HS-5 (cell line): ENCODE data around the gene HNRNPK.
"Not testable (repeated sequence)": the region's sequence is repeated elsewhere in the genome, so short reads cannot be mapped to it uniquely, and the experiment has no call there.

ENCODE experiments used
- DNase-seq: peaks from one replicate; pipeline ENCODE4 v3.0.0-alpha.2; 2012; ENCODE audit warnings: low read depth

The HNRNPK gene

GRCh38 chr9:83976372-83976771 lies 3.6 kb downstream of the HNRNPK start:
- DNase-seq, result no peak

GRCh38 chr9:83975300-83975699 lies 4.7 kb downstream of the HNRNPK start:
- DNase-seq, result no peak

GRCh38 chr9:83972286-83972685 lies 7.7 kb downstream of the HNRNPK start:
- no peak for DNase-seq

DNA sequence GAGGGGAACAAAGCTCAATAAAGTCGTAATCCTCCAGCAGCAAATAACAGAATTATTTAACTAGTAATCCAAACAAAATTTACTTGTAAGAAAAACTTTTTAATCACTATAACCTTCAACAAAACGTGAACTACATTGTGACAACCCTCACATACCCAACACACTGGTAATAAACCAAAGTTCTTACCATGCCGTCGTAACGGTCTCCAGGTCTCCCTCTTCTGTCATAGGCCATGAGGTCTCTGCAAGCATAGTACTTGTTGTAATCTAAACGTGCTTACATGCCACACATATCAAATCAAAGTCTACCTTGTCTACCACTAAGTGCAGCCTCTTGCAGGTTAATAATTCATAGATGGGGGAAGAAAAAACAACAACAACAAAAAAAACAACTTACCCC lies 8.5 kb downstream of the HNRNPK start:
- DNase-seq, result no peak

DNA sequence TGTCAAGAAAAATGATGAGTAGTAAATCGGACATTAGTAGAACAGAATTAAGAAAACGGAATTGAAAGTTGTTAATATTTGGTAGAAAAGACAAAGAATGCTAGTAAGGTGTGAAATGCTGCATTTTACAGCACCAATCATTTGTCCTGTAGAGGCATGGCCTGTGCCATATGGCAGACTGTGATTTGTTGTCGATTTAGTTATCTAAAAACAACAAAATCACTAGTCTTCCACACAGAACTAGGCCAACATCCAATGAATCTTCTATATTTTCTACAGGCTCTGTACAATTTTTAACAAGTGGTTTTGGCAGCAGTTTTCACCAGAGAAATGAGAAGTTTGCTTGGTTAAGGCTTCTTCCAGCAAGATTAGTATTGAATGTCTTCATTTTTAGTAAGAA lies 10.4 kb downstream of the HNRNPK start:
- DNase-seq, result no peak

- no peak for DNase-seq
Observed at GRCh38 chr9:83967073-83967472, 12.9 kb downstream of the HNRNPK start.

DNA sequence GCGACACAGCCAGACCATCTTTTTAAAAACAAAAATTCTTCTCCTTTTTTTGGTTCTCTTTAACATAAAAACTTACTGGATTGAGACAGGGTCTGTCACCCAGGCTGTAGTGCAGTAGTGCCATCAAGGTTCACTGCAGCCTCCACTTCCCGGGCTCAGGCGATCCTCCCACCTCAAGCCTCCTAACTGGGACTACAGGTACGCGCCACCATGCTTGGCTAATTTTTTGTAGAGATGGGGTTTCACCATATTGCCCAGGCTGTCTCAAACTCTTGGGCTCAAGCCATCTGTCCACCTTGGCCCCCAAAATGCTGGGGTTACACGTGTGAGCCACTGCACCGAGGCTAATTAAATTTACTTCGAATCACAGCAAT lies 13.8 kb downstream of the HNRNPK start:
- DNase-seq, result no peak

GRCh38 chr9:83965350-83966208 lies 14.4 kb downstream of the HNRNPK start:
- no peak for DNase-seq

GRCh38 chr9:83964973-83965349 lies 15.1 kb downstream of the HNRNPK start:
- DNase-seq, result no peak

GRCh38 chr9:83962165-83962564 lies 17.9 kb downstream of the HNRNPK start:
- DNase-seq, result no peak

DNA sequence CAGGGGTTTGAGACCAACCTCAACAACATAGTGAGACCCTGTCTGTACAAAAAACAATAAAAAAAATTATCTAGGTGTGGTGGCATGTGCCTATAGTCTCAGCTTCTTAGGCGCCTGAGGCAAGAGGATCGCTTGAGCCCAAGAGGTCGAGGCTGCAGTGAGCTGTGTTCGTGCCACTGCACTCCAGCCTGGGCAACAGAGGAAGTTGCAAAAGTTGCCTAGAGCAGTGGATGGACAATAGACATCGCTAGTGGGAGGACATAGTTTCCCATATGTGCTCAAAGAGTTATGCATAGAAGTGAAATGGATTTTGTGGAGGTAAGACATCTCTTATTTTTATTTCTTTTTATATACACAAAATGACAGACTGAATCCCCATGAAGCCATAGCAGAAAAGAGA lies 19.0 kb downstream of the HNRNPK start:
- no peak for DNase-seq

GRCh38 chr9:83959061-83959460 lies 21.0 kb downstream of the HNRNPK start:
- DNase-seq, result no peak

DNA sequence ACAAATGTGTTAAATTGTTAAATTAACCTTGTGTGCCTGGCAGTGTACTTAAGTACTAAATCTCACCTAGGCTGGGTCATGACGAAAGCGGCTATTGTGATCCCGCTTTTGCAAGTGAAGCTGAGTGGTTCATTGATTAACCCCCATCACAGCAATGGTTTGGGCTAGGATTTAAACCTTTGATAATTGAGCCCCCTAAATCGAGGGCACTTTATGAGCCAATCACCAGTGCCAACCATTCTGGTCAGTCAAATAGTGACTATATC lies 22.8 kb downstream of the HNRNPK start:
- DNase-seq, result no peak

- DNase-seq, result no peak
Observed at GRCh38 chr9:83956436-83957247, 23.4 kb downstream of the HNRNPK start.

DNA sequence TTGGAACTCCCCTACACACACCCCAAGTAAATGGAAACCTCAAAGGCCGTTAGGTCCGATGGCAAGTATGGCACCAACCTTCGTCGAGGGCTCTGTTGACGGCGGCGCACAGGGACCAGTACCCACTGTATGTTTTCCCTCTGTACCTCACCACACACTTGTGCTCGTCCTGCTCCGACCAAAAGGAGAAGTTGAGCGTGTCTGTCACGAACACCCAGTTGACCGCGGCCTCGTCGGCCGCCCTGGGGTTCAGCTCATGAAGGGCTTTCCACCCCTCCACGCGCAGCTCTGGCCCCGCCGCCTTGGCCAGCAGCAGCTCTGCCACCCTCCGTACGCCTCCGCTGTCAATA lies 24.0 kb downstream of the HNRNPK start:
- DNase-seq, result no peak

- not testable (repeated sequence) for DNase-seq
Observed at GRCh38 chr9:83948096-83948495, 31.9 kb downstream of the HNRNPK start.

- no peak for DNase-seq
Observed at GRCh38 chr9:83940590-83941303, 39.3 kb downstream of the HNRNPK start.

- no peak for DNase-seq
Observed at GRCh38 chr9:83937861-83938455, 42.1 kb downstream of the HNRNPK start.

DNA sequence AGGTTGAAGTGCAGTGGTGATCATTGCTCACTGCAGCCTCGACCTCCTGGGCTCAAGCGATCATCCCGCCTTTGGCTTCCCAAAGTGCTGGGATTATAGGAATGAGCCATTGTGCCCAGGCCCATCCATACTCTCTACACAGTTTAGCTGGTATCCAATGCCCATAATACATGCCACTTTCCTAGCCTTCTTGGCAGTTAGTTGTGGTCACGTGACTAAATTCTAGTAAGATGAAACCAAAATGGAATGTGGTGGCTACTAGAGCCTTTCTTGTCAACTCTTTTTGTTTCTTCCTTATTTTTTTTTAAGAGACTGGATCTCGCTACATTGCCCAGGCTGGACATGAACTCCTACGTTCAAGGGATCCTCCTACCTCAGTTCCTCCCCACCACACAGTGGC lies 43.5 kb downstream of the HNRNPK start:
- no peak for DNase-seq

- DNase-seq, result no peak
Observed at GRCh38 chr9:83935276-83935935, 44.6 kb downstream of the HNRNPK start.

- no peak for DNase-seq
Observed at GRCh38 chr9:83934569-83935275, 45.3 kb downstream of the HNRNPK start.

DNA sequence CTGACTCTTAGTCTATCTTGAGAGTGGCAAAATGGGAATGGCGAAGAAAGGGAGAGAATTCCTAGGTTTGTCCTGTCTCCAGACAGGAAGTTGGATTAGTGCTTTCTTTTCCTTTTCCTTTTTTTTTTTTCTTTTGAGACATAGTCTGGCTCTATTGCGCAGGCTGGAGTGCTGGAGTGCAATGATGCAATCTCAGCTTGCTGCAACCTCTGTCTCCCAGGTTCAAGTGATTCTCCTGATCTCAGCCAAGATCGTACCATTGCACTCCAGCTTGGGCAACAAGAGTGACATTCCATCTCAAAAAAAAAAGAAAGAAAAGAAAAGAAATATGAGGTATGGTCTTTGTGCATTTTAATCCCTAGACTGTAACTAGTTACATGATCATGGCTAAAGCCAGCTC lies 46.2 kb downstream of the HNRNPK start:
- no peak for DNase-seq
